Stimulated activated CD8-positive, alpha-beta memory T cell treated with anti-CD3 and anti-CD28 coated beads, Interleukin-7, amount 100 ng/mL, for 4 hours (primary cell): Measurements from ENCODE around the gene LCK.
"Not testable (repeated sequence)": the region's sequence is repeated elsewhere in the genome, so short reads cannot be mapped to it uniquely, and the experiment has no call there.

Experiments used
- DNase-seq, 2 donors: peaks; one replicate each; pipeline ENCODE4 v3.0.0-alpha.2; 2020; ENCODE audit warnings: low read depth in 2 of 2

Gene LCK

DNA sequence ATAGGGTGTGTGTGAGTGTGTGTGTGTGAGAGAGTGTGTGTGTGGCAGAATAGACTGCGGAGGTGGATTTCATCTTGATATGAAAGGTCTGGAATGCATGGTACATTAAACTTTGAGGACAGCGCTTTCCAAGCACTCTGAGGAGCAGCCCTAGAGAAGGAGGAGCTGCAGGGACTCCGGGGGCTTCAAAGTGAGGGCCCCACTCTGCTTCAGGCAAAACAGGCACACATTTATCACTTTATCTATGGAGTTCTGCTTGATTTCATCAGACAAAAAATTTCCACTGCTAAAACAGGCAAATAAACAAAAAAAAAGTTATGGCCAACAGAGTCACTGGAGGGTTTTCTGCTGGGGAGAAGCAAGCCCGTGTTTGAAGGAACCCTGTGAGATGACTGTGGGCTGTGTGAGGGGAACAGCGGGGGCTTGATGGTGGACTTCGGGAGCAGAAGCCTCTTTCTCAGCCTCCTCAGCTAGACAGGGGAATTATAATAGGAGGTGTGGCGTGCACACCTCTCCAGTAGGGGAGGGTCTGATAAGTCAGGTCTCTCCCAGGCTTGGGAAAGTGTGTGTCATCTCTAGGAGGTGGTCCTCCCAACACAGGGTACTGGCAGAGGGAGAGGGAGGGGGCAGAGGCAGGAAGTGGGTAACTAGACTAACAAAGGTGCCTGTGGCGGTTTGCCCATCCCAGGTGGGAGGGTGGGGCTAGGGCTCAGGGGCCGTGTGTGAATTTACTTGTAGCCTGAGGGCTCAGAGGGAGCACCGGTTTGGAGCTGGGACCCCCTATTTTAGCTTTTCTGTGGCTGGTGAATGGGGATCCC lies 22.5 kb downstream of the LCK start:
- peak; percentile 83 to 91 for DNase-seq

DNA sequence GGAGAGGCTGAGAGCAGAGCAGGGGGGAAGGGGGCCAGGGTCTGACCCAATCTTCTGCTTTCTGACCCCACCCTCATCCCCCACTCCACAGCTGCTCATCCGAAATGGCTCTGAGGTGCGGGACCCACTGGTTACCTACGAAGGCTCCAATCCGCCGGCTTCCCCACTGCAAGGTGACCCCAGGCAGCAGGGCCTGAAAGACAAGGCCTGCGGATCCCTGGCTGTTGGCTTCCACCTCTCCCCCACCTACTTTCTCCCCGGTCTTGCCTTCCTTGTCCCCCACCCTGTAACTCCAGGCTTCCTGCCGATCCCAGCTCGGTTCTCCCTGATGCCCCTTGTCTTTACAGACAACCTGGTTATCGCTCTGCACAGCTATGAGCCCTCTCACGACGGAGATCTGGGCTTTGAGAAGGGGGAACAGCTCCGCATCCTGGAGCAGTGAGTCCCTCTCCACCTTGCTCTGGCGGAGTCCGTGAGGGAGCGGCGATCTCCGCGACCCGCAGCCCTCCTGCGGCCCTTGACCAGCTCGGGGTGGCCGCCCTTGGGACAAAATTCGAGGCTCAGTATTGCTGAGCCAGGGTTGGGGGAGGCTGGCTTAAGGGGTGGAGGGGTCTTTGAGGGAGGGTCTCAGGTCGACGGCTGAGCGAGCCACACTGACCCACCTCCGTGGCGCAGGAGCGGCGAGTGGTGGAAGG lies 23.7 kb downstream of the LCK start:
- no peak for DNase-seq

DNA sequence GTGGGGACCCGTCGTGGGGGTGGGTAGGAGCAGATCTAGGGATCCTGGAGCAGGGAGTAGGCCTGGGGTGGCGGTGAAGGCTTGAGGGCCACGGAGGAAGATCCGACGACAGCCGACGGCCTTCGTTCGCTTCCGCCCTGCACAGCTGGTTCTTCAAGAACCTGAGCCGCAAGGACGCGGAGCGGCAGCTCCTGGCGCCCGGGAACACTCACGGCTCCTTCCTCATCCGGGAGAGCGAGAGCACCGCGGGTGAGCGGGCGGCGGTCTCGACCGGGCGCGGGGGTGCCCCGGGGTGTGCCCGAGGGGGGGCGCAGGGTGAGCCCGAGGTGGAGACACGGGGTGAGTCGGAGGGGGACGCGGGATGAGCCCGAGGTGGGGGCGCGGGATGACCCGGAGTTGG lies 24.4 kb downstream of the LCK start:
- DNase-seq = no peak

DNA sequence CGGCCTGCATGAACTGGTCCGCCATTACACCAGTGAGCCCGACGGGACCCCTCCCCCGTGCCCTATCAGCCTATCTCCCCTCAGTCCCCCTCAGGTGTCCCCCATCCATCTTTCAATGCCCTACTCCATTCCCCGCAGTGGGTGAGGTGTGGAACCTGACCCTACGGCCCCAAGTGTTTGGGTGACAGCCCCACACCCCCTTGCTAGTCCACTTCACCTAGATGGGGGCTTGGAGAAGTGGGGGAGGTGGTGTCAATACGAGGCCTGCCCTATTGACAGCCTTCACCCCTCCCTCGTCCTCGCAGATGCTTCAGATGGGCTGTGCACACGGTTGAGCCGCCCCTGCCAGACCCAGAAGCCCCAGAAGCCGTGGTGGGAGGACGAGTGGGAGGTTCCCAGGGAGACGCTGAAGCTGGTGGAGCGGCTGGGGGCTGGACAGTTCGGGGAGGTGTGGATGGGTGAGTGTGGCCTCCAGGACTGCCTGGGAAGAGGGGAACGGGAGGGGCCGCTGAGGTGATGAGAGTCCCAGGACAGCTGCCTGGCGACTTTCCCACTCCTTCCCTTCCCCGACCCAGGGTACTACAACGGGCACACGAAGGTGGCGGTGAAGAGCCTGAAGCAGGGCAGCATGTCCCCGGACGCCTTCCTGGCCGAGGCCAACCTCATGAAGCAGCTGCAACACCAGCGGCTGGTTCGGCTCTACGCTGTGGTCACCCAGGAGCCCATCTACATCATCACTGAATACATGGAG lies 25.1 kb downstream of the LCK start:
- DNase-seq = no peak

DNA sequence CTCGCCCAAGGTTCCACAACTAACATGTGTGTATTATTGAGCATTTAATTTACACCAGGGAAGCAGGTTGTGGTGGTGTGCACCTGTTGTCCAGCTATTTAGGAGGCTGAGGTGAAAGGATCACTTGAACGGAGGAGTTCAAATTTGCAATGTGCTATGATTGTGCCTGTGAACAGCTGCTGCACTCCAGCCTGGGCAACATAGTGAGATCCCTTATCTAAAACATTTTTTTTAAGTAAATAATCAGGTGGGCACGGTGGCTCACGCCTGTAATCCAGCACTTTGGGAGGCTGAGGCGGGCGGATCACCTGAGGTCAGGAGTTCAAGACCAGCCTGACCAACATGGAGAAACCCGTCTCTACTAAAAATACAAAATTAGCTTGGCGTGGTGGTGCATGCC lies 33.7 kb downstream of the LCK start:
- not testable (repeated sequence) for DNase-seq

DNA sequence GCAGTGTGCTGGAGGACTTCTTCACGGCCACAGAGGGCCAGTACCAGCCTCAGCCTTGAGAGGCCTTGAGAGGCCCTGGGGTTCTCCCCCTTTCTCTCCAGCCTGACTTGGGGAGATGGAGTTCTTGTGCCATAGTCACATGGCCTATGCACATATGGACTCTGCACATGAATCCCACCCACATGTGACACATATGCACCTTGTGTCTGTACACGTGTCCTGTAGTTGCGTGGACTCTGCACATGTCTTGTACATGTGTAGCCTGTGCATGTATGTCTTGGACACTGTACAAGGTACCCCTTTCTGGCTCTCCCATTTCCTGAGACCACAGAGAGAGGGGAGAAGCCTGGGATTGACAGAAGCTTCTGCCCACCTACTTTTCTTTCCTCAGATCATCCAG lies 34.6 kb downstream of the LCK start:
- DNase-seq = no peak

DNA sequence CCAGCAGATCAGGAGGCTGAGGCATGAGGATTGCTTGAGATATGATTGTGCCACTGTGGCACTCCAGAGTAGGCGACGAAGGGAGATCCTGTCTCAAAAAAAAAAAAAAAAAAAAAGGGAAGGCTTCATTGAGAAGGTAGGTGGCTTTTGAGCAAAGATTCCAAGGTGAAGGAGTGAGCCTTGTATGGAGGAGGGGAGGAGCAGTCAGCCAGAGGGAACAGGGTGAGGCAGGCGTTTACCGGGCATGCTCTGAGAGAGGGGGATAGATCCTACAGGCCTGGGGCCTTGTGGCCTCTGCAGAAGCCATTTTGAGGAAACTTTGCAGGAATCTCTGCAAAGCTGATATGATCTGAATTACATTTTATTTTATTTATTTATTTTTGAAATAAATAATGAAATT lies 35.7 kb downstream of the LCK start:
- no peak for DNase-seq

DNA sequence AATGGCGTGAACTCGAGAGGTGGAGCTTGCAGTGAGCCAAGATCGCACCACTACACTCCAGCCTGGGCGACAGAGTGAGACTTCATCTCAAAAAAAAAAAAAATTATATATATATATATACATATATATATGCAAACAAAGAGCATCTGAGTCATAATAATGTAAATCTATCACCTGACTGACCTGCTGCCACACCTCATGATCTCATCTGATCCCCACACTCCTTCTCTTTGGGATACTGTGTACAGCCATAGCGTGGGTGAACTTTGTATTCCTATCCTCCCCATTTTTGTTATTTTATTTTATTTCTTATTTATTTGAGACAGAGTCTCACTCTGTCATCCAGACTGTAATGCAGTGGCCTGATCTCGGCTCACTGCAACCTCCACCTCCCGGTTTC lies 38.2 kb downstream of the LCK start:
- DNase-seq = no peak

DNA sequence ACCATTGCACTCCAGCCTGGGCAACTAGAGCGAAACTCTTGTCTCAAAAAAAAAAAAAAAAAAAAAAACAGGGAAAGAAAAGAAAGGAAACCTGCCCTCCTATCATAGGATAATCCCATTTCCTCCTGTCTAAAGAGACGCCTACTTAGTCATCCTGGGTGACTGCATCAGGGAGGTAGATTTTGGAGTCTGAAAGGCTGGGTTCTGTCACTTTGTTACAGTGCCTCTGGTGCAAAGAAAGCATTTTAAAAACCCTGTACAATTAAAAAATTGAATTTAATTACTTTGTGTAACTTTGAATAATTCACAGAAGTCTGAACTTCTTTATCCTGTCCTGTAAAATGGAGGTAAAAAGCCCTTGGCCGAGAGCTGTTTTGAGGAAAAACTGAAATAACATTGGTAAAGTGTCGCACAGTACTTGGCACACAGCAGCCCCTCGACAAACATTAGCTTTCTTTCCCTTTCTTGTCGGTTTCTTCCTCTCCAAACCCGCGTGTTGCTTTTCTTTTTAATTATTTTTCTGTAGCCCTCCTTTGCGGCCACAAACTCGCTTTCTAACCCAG lies 40.2 kb downstream of the LCK start:
- no peak for DNase-seq

DNA sequence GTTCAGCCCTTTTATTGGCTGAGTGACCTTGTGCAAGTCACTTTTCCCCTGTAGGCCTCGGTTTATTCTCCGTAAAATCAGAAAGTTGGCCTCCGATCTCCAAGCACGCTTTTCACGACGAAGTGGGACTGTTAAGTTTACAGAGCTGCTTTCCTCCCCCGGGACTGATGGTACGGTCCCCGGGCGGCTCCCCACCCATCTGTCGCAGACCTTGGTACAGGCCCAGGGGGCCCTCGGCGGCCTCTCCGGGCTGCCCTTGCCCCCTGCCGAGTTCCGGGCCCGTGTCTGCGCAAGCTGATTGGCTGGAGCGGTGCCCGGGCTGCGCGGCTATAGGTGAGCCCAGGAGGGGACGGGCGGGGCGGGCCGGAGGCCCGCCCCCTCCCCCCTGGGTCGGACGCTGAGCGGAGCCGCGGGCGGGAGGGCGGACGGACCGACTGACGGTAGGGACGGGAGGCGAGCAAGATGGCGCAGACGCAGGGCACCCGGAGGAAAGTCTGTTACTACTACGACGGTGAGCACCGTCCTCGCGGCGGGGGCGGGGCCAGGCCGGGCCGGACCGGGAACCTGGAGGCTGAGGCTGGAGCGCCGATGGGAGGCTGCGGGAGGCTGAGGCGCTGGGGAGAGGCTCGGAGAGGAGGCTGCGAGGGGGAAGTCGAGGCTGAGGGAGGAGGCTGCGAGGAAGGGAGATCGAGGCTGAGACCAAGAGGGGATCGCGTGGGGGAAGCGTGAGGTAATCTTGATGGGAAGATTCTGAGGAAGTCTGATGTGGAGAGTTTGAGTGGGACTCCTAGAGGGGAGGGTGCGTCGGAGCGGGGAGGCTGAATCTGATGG lies 40.9 kb downstream of the LCK start, which contains the start of gene HDAC1:
TSS of gene HDAC1 (plus strand) at position 376 of the 831 bp plus-strand sequence. CDS start at position 463, 87 bp downstream.
- peak; percentile 94 to 97 for DNase-seq

DNA sequence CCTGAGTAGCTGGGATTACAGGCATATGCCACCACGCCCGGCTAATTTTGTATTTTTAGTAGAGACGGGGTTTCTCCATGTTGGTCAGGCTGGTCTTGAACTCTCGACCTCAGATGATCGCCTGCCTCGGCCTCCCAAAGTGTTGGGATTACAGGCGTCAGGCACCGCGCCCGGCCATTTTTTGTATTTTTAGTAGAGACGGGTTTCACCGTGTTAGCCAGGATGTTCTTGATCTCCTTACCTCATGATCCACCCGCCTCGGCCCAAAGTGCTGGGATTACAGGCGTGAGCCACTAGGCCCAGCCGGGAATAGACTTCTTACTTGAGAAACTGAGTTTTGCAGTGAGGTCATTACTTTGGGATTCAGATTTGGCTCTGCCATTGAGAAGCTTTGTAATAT lies 47.1 kb downstream of the LCK start:
- DNase-seq = not testable (repeated sequence)

DNA sequence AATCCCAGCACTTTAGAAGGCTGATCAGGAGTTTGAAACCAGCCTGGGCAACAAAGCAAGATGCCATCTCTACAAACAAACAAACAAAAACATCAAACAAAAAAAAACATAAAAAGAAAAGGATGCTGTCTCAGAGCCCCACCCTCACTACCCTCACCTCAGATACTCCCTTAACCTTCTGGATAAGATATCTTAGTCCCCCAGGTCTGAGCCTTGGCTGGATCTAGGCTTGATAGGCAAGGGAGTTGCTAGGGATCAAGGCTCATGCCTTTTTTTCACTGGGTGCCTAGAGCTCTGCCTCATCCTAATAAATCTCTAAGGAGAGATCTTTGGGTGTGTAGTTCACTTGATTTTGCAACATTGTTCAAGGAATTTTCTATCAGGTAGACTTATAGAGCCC lies 48.3 kb downstream of the LCK start:
- DNase-seq = no peak

DNA sequence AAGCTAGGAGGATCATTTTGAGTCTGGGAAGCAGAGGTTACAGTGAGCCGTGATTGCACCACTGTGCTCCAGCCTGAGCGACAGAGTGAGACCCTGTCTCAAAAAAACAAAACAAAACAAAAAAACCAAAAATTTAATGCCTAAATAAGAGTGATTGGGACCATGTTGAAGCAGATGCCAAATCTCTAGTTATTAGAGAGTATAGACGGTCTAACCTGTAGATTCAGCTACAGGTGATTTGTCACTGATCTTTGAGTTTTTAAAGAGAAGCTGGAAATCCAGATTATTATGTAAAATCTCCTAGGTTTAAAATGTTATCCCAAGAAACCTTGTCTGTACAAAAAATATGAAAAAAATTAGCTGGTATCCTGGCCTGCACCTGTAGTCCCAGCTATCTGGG lies 52.3 kb downstream of the LCK start:
- DNase-seq = no peak

DNA sequence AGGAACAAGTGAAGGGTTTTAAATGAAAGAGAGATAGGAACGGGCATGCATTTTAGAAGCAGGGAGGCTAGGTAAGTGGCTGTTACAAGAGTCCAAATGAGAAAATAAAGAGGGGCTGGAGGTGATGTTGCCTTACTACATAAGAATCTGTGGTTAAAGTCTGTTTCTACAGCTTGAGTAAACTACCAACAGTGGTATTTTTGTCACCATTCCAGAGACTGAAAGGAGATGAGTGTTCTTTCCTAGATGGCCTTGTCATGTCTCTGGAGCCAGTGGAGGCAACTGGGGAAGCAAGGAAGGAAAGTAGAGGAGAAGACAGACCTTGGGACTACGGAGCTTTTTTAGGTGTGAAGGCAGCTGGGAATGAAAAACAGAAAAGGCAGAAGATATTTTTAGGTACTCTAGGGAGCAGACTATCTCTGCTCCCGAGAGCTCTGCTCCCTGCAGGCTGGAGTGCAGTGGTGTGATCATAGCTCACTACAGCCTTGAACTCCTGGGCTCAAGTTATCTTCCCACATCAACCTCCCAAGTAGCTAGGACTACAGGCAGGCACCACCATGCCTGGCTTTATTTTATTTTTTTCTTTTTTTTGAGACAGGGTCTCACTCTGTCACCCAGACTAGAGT lies 53.0 kb downstream of the LCK start:
- DNase-seq = no peak

DNA sequence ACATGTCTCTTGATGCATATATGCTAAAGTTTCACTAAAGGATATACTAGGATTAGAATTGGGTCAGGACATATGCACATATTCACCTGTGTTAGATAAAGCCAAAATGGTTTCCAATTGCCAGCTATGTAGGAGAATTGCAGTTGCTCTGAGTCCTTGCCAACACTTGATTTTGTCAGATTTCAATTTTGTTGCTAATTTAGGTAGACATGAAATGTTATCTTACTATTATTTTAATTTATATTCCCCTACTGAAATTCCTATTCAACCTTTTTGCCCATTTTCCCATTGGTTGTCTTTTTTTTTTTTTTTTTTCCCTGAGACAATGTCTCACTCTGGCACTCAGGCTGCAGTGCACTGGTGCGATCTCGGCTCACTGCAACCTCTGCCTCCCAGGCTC lies 54.2 kb downstream of the LCK start:
- no peak for DNase-seq

DNA sequence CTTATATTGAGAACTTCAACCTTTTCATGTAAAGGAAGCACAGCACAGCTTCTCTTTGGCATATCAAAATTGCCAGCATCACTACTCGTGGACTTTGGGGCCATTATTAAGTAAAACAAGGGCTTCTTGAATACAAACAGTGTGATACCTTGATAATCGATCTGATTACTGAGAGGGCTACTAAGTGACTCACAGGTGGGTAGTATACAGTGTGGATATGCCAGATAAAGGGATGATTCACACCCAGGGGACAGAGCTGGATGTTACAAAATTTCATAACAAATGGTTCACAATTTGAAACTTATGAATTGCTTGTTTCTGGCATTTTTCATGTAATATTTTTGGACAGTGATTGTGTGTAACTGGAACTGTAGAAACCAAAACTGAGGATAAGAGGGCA lies 56.3 kb downstream of the LCK start:
- DNase-seq = no peak

DNA sequence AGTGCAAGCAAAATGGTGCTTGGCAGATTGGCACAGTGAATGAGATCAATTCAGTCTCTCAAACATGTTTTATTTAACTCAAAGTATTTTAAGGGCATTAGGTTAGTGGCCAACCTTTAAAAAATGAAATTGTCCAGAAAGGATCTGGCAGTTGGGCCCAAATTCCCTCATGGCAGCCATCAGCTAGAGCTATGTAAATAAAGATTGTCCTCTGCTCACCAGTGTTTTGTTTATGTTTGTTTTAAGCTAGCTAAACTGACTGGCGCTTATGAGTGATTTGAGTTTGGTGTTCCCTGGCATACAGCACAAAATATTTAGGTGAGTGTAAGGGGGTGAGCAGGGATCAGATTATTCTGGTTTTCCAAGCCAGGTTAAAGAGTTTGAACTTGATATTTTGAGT lies 58.9 kb downstream of the LCK start:
- DNase-seq = no peak

DNA sequence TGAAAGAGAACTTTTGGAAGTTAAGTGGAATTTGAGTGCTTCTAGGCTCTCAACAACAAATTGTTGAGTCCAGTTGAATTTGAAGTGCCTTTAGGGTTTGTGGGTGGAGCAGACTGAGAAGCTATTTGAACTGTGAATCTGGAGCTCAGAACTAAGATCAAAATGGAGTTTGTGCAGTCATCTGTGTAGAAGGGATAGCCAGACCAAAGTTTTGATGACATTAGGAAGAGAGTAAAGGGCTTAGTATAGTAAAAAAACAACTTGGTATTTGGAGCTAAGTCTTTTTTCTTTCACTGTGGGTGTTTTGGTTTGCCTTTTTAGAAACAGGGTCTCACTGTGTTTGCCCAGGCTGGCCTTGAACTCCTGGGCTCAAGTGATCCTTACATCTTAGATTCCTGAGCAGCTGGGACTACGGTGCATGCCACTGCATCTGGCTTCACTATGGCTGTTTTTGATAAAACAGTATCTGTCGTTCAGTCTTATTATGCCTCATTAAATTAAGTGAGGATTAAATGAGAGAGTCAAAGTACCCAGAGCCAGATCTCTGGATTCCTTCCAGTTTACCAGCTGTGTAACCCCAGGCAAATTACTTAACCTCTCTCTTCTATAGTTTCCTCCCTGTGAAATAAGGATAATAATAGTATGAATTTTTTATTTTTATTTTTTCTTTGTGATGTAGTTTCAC lies 60.8 kb downstream of the LCK start:
- DNase-seq = no peak

DNA sequence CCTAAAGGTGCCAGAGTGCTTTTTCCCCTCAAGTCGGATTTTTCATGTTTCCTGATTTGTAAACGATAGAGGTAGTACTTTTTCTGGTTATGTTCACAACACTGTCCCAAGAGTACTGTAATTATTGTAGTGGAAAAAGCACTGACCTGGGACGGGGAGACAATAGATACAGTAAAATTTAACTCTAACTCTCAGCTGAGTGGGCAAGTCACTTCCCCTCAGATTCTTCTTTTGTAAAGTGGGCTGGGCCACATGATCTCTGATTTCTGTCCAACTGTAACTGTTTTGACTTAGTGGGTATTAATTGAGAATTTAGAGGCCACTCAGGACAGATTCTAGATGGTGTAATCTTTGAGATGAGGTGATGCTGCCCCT lies 65.8 kb downstream of the LCK start:
- DNase-seq = no peak

DNA sequence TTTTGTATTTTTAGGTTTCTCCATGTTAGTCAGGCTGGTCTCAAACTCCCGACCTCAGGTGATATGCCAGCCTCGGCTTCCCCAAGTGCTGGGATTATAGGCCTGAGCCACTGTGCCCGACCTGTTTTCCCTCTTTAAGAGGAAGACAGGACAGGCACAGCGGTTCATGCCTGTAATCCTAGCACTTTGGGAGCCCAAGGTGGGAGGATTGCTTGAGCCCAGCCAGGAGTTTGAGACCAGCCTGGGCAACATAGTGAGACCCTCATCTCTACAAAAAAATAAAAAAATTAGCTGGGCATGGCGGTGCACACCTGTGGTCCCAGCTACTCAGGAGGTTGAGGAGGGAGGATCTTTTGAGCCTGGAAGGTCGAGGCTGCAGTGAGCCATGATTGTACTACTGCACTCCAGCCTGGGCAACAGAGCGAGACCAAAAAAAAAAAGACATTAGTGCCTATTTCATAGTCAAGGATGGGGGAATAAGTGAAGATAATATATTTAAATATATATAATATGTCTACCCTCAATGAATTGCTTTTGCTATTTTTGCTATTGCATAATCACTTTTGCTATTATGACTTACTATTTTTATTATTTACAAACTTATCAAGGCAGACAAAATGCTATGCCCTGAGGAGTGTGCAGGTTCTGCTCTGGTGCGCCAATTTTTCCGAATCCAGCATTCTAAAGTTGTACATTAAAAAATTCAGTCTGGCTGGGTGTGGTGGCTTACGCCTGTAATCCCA lies 67.2 kb downstream of the LCK start:
- DNase-seq = no peak
